A549 (cell line): ENCODE results near the gene CENPE.

Experiments
- CBX2 ChIP-seq: fragments of 200-600 bp; sonication (generic); IDR thresholded peaks from 2 replicates; pipeline ENCODE4 v1.6.1; 2016; ENCODE audit warnings: low read depth, mild to moderate bottlenecking, borderline replicate concordance
- CEBPB ChIP-seq, 2 experiments: fragments of >200 bp in 1 of 2; sonication (Bioruptor Twin) in 1 of 2; formaldehyde crosslinking in 1 of 2; IDR thresholded peaks; 2 replicates each; pipeline ENCODE4 v1.6.1; 2012 to 2016
- CHD4 ChIP-seq: fragments of 200-600 bp; sonication (generic); IDR thresholded peaks from 2 replicates; pipeline ENCODE4 v1.6.1; 2016; ENCODE audit warnings: antibody characterized with exemption, mild to moderate bottlenecking, borderline replicate concordance
- HDAC2 ChIP-seq: fragments of 200-600 bp; sonication (generic); IDR thresholded peaks from 2 replicates; pipeline ENCODE4 v1.6.1; 2016
- JUN ChIP-seq, 2 experiments: fragments of >200 bp; sonication (Bioruptor Twin); formaldehyde crosslinking; IDR thresholded peaks; 2 replicates in 1 of 2; 3 replicates in 1 of 2; pipeline ENCODE4 v1.6.1; 2016 to 2017
- MAFK ChIP-seq: fragments of 450-650 bp; IDR thresholded peaks from 2 replicates; pipeline ENCODE4 v1.6.1; 2014; ENCODE audit not compliant: partially characterized antibody
- MYC ChIP-seq: IDR thresholded peaks from 2 replicates; pipeline ENCODE4 v1.6.1; 2012; ENCODE audit warnings: mild to moderate bottlenecking, inconsistent platforms, low read length, improper control_type of control experiment, borderline replicate concordance
- PHF8 ChIP-seq: fragments of 200-600 bp; sonication (generic); IDR thresholded peaks from 2 replicates; pipeline ENCODE4 v1.6.1; 2016; ENCODE audit warnings: low read depth, mild to moderate bottlenecking, antibody characterized with exemption, moderate library complexity, borderline replicate concordance
- SMC3 ChIP-seq: fragments of >200 bp; sonication (Bioruptor Twin); formaldehyde crosslinking; IDR thresholded peaks from 3 replicates; pipeline ENCODE4 v1.6.1; 2018; ENCODE audit warnings: inconsistent platforms
- ZFP36 ChIP-seq: fragments of 450-650 bp; IDR thresholded peaks from 2 replicates; pipeline ENCODE4 v1.6.1; 2014; ENCODE audit warnings: borderline replicate concordance; ENCODE audit not compliant: partially characterized antibody
- TF ChIP-seq, protein P1 (sequence below): fragments of >200 bp; sonication (Bioruptor Twin); formaldehyde crosslinking; IDR thresholded peaks from 3 replicates; pipeline ENCODE4 v1.5.1; 2016
- TF ChIP-seq, protein P2 (sequence below): fragments of 450-650 bp; IDR thresholded peaks from 2 replicates; pipeline ENCODE4 v1.6.1; 2014; ENCODE audit warnings: antibody characterized with exemption
- TF ChIP-seq, protein P3 (sequence below): IDR thresholded peaks from 2 replicates; pipeline ENCODE4 v1.6.1; 2012
- TF ChIP-seq, protein P4 (sequence below): IDR thresholded peaks from 2 replicates; pipeline ENCODE4 v1.6.1; 2012; ENCODE audit warnings: low read depth, borderline replicate concordance

DNA sequence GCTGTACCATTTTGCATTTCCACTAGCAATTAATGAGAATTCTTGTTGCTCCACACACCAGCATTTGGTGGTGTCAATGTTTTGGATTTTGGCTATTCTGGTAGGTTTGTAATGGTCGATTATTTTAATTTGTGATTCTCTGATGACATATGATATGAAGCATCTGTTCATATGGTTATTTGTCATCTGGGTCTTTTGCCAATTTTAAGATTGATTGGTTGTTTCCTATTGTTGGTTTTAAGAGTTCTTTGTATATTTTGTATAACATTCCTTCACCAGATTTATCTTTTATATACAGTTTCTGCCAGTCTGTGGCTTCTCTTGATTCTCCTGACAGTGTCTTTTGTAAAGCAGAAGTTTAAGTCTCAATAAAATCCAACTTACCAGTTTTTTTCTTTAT, 80.0 kb downstream of the CENPE start:
- TF ChIP-seq, protein P1, sequence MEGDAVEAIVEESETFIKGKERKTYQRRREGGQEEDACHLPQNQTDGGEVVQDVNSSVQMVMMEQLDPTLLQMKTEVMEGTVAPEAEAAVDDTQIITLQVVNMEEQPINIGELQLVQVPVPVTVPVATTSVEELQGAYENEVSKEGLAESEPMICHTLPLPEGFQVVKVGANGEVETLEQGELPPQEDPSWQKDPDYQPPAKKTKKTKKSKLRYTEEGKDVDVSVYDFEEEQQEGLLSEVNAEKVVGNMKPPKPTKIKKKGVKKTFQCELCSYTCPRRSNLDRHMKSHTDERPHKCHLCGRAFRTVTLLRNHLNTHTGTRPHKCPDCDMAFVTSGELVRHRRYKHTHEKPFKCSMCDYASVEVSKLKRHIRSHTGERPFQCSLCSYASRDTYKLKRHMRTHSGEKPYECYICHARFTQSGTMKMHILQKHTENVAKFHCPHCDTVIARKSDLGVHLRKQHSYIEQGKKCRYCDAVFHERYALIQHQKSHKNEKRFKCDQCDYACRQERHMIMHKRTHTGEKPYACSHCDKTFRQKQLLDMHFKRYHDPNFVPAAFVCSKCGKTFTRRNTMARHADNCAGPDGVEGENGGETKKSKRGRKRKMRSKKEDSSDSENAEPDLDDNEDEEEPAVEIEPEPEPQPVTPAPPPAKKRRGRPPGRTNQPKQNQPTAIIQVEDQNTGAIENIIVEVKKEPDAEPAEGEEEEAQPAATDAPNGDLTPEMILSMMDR, result no peak
- no peak for TF ChIP-seq CBX2
- no peak for TF ChIP-seq CEBPB (IDR thresholded peaks at IDR 0.05)
- TF ChIP-seq PHF8, result no peak
- TF ChIP-seq, protein P2, sequence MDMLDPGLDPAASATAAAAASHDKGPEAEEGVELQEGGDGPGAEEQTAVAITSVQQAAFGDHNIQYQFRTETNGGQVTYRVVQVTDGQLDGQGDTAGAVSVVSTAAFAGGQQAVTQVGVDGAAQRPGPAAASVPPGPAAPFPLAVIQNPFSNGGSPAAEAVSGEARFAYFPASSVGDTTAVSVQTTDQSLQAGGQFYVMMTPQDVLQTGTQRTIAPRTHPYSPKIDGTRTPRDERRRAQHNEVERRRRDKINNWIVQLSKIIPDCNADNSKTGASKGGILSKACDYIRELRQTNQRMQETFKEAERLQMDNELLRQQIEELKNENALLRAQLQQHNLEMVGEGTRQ, result no peak
- TF ChIP-seq SMC3, result no peak
- TF ChIP-seq, protein P3, sequence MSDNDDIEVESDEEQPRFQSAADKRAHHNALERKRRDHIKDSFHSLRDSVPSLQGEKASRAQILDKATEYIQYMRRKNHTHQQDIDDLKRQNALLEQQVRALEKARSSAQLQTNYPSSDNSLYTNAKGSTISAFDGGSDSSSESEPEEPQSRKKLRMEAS, result no peak
- no peak for TF ChIP-seq CHD4
- TF ChIP-seq ZFP36, result no peak
- no peak for TF ChIP-seq JUN (IDR thresholded peaks at IDR 0.05)
- TF ChIP-seq HDAC2, result no peak
- TF ChIP-seq MAFK, result no peak
- TF ChIP-seq, protein P4, sequence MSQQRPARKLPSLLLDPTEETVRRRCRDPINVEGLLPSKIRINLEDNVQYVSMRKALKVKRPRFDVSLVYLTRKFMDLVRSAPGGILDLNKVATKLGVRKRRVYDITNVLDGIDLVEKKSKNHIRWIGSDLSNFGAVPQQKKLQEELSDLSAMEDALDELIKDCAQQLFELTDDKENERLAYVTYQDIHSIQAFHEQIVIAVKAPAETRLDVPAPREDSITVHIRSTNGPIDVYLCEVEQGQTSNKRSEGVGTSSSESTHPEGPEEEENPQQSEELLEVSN, result no peak
- no peak for TF ChIP-seq MYC
